Amygdala (tissue), 56 donors: ENCODE data around the gene CCDC137.

Experiments
- DNase-seq, 56 donors: peaks; one replicate each; lab custom pipeline; 2025; lab: John Stamatoyannopoulos, UW

CCDC137 gene

GRCh38 chr17:81680150-81680549 is 13.6 kb downstream of the CCDC137 start:
- DNase-seq = no peak

- DNase-seq = peak in 16 of 56 donors; percentile 2 to 58 (median 34)
These were observed 15.1 kb downstream of the CCDC137 start for GRCh38 chr17:81681672-81682071.

- DNase-seq = no peak
These were observed 16.1 kb downstream of the CCDC137 start for GRCh38 chr17:81682565-81683207.

GRCh38 chr17:81683208-81683583 is 16.7 kb downstream of the CCDC137 start:
- peak in 1 of 56 donors; percentile 57 for DNase-seq

- DNase-seq = peak; percentile 45 to 99 (median 94)
These were observed 17.3 kb downstream of the CCDC137 start, which contains the start of the genes ARL16 and HGS for GRCh38 chr17:81683584-81684441. TSS of gene ARL16 (minus strand) at chr17:81683797. CDS start at chr17:81683753, 44 bp downstream. TSS of gene HGS (plus strand) at chr17:81684011. CDS start at chr17:81684067, 56 bp downstream.

- no peak for DNase-seq
These were observed 17.9 kb downstream of the CCDC137 start for GRCh38 chr17:81684442-81684911.

- no peak for DNase-seq
These were observed 18.6 kb downstream of the CCDC137 start for GRCh38 chr17:81685108-81685507.

- DNase-seq = no peak
These were observed 20.1 kb downstream of the CCDC137 start for GRCh38 chr17:81686614-81687013.

GRCh38 chr17:81687770-81688541 is 21.4 kb downstream of the CCDC137 start:
- no peak for DNase-seq

- no peak for DNase-seq
These were observed 22.1 kb downstream of the CCDC137 start for GRCh38 chr17:81688616-81689015.

- no peak for DNase-seq
These were observed 23.5 kb downstream of the CCDC137 start for GRCh38 chr17:81690066-81690465.

GRCh38 chr17:81690549-81690948 is 24.0 kb downstream of the CCDC137 start:
- DNase-seq = no peak

GRCh38 chr17:81691196-81691595 is 24.7 kb downstream of the CCDC137 start:
- DNase-seq = no peak

GRCh38 chr17:81691608-81692007 is 25.1 kb downstream of the CCDC137 start:
- DNase-seq = no peak

- DNase-seq = no peak
These were observed 27.1 kb downstream of the CCDC137 start for GRCh38 chr17:81693509-81694210.

- DNase-seq = no peak
These were observed 28.3 kb downstream of the CCDC137 start for GRCh38 chr17:81694810-81695209.

- no peak for DNase-seq
These were observed 28.7 kb downstream of the CCDC137 start for GRCh38 chr17:81695211-81695610.

- no peak for DNase-seq
These were observed 29.3 kb downstream of the CCDC137 start for GRCh38 chr17:81695801-81696200.

- no peak for DNase-seq
These were observed 29.8 kb downstream of the CCDC137 start for GRCh38 chr17:81696218-81696941.
